BLaER1 (cell line): ENCODE measurements around the gene VEPH1.

Experiments used
- H3K27ac ChIP-seq: shearing (Covaris generic); formaldehyde crosslinking; 2 replicates; pipeline ENCODE4 v1.8.1; 2022
- H3K27me3 ChIP-seq: shearing (Covaris generic); formaldehyde crosslinking; 2 replicates; pipeline ENCODE4 v1.8.1; 2022
- H3K36me3 ChIP-seq: shearing (Covaris generic); formaldehyde crosslinking; 2 replicates; pipeline ENCODE4 v1.8.1; 2022
- H3K4me1 ChIP-seq: shearing (Covaris generic); formaldehyde crosslinking; 2 replicates; pipeline ENCODE4 v1.8.1; 2022
- H3K4me2 ChIP-seq: shearing (Covaris generic); formaldehyde crosslinking; 2 replicates; pipeline ENCODE4 v1.8.1; 2022
- H3K4me3 ChIP-seq: shearing (Covaris generic); formaldehyde crosslinking; 2 replicates; pipeline ENCODE4 v1.8.1; 2022
- H3K9ac ChIP-seq: shearing (Covaris generic); formaldehyde crosslinking; 2 replicates; pipeline ENCODE4 v1.8.1; 2022
- H3K9me3 ChIP-seq: shearing (Covaris generic); formaldehyde crosslinking; 2 replicates; pipeline ENCODE4 v1.8.1; 2022
- H4K20me1 ChIP-seq: shearing (Covaris generic); formaldehyde crosslinking; 2 replicates; pipeline ENCODE4 v1.8.1; 2022
- Cebpa-rat ChIP-seq: shearing (Covaris generic); IDR thresholded peaks from 2 replicates; pipeline ENCODE4 v1.8.1; 2022

VEPH1 gene

DNA sequence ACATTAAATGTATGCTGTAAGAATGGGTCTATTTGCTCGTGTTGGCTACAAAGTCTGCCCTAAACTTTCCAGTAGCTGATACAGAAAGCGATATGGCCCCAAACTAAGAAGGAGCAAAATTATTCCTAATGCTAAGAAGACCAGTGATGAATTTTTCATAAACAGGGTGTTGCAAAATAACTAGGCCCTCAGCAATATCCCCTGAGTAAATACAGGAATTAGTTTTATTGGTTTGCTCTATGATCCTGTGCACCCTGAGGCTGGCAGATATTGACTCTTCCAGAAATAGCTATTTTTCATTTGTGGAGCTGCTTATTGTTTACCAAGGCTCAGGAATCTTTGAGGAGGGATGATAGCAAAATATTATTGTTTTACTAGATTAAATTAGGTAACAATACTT lies 282.3 kb downstream of the VEPH1 start:
- Histone ChIP-seq H3K4me3 (no peak overlapping the region), H3K27ac (no peak overlapping the region), H3K4me2 (no peak overlapping the region), H3K9me3 (no peaks in the 10 kb centered on the region), H3K9ac (no peak overlapping the region), H3K4me1 (no peaks in the 10 kb centered on the region), H3K27me3 (no peaks in the 10 kb centered on the region), H4K20me1 (no peaks in the 10 kb centered on the region), H3K36me3 (no peaks in the 10 kb centered on the region)
- no peak for TF ChIP-seq Cebpa-rat

DNA sequence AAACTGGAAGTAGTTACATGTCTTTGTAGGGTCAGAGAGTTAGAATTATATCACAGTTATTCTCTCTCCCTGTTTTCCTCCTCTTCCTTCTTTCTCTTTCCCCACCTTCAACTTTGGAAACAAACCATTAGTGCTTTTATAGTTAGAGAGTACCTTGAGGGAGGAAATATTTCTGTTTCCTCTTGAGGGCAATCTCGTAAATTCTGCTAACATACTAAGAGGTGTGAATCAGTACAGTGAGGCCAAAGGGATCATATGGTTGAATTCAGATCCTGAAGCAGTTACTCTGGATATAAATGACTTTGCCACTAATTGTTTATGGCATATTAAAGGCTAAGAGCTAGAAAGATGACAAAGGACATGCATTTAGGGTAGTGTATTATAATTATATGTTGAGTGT lies 283.0 kb downstream of the VEPH1 start:
- H3K27ac ChIP-seq: no peak overlapping the region
- no peak for TF ChIP-seq Cebpa-rat
- H4K20me1 ChIP-seq: no peaks in the 10 kb centered on the region
- no peak overlapping the region for H3K4me2 ChIP-seq
- no peaks in the 10 kb centered on the region for H3K27me3 ChIP-seq
- H3K4me3 ChIP-seq: no peak overlapping the region
- no peaks in the 10 kb centered on the region for H3K36me3 ChIP-seq
- no peaks in the 10 kb centered on the region for H3K9me3 ChIP-seq
- no peaks in the 10 kb centered on the region for H3K4me1 ChIP-seq
- no peak overlapping the region for H3K9ac ChIP-seq

GRCh38 chr3:157219215-157219614 lies 284.0 kb downstream of the VEPH1 start:
- Histone ChIP-seq H4K20me1 (no peaks in the 10 kb centered on the region), H3K36me3 (no peaks in the 10 kb centered on the region), H3K9me3 (no peaks in the 10 kb centered on the region), H3K4me3 (no peak overlapping the region), H3K9ac (no peak overlapping the region), H3K27ac (no peak overlapping the region), H3K4me2 (no peak overlapping the region), H3K4me1 (no peaks in the 10 kb centered on the region), H3K27me3 (no peaks in the 10 kb centered on the region)
- no peak for TF ChIP-seq Cebpa-rat
